ENCODE data around the gene CAVIN3.

Gene CAVIN3, protein sequence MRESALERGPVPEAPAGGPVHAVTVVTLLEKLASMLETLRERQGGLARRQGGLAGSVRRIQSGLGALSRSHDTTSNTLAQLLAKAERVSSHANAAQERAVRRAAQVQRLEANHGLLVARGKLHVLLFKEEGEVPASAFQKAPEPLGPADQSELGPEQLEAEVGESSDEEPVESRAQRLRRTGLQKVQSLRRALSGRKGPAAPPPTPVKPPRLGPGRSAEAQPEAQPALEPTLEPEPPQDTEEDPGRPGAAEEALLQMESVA

DNA sequence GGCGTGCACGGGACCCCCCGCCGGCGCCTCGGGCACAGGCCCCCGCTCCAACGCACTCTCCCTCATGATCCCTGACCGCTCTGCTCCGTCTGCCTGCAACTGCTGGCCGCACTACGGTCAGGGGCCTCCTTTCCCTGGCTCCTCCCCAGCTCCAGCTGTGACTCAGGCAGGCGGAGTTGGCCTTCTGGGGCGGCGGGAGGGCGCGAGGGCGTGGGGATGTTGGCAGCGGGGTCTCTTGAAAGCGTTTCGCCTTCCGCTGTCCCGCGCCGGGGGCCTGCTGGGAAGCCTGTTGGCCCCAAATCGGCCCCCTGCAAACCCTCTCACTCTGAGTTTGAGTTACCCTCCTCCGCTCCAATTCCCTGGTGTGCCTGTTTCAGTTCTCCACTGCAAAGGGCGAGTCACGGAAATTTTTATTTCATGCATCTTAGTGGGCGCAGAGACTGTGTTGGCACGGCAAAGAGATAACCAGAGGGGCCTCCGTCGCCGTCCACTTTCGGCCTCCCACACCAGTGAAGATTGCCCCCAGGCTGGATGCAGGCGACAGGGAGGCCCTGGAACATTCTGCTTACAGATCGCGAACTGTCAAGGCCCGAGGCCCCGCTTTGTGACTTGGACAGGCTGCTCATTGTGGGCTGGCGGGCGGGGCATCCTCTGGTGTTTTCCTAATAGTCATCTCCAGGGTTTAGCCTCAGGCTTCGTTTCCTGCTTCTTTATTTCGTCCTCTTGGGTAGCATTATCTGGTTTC is at the start of gene CAVIN3:
Gene CAVIN3 (minus strand): TSS at position 91 of the 745 bp plus-strand sequence. CDS start 25 bp downstream, at position 66.
- DNase-seq (ENCODE audit: low read depth in 2 of 2), result peak; percentile 91 to 92
- TF ChIP-seq, protein P1, sequence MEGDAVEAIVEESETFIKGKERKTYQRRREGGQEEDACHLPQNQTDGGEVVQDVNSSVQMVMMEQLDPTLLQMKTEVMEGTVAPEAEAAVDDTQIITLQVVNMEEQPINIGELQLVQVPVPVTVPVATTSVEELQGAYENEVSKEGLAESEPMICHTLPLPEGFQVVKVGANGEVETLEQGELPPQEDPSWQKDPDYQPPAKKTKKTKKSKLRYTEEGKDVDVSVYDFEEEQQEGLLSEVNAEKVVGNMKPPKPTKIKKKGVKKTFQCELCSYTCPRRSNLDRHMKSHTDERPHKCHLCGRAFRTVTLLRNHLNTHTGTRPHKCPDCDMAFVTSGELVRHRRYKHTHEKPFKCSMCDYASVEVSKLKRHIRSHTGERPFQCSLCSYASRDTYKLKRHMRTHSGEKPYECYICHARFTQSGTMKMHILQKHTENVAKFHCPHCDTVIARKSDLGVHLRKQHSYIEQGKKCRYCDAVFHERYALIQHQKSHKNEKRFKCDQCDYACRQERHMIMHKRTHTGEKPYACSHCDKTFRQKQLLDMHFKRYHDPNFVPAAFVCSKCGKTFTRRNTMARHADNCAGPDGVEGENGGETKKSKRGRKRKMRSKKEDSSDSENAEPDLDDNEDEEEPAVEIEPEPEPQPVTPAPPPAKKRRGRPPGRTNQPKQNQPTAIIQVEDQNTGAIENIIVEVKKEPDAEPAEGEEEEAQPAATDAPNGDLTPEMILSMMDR (IDR thresholded peaks at IDR 0.05; ENCODE audit: low read depth, low read length), result no peak

DNA sequence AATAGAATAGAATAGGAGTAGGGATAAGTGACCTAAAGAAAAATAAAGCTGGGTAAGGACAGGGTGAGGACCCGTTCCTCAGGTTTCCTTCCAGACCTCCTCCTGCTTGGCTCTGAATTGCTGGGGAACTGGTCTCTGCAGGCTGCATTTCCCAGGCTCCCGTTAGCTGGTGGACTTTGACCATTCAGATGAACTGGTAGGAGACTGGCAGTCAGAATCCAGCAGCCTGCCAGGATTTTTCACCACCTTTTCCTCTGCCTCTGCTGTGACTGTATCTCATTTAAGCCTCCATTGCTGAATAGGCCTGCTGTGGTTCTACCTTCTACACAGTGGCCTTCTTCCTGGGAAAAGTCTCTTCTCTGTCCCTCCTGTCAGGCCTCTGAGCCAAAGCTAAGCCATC is 45.4 kb upstream of the CAVIN3 start:
- DNase-seq (ENCODE audit: low read depth in 2 of 2), result no peak
- TF ChIP-seq, protein P1 (IDR thresholded peaks at IDR 0.05; ENCODE audit: low read depth, low read length), result no peak
- H3K4me3 ChIP-seq (replicated peaks in 1 of 2; ENCODE audit: low read depth in 2 of 2, low read length in 2 of 2), result no peak overlapping the region

More for the DNA sequence above, at the start of gene CAVIN3:
- peak within 1 kb of the TSS; percentile 59 to 73 for H3K4me3 ChIP-seq (replicated peaks in 1 of 2; ENCODE audit: low read depth in 2 of 2, low read length in 2 of 2)

DNA sequence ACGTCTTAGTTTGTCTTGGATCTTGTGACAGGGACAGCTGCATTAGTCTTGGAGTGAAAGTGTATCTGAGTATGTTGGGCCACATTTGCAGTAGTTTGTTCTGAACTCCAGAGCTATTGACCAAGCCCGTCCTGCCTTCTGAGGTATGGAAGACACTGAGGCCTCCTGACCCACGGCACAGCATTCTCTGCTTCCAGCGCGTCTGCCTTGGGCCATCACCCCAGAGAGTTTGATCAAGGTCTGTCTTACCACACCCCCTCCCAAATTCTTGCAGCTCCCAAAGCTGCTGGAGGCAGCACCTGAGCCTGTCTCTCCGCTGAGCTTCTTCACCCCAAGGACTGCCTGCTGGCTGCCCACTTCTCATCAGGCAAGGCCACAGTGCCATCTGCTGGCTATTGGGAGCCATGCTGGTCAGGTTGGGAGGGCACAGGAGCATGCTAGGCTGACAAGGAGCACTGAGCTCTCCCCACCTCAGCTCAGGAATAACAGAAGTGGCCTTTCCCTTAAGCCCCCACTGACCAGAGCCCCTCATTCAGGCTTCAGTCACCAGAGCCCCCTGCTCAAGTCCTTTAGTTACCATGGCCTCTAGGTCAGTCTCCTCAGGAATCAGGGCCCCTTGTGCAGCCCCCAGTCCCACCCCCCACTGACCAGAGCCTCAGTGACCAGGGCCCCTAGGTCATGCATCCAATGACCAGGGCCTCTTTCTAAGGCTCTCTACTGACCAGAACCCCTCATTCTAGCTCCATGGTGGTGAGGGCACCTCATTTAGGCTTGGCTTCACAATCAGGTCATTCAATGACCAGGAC is 42.8 kb upstream of the CAVIN3 start:
- DNase-seq (ENCODE audit: low read depth in 2 of 2), result peak; percentile 87 to 89
- H3K4me3 ChIP-seq (replicated peaks in 1 of 2; ENCODE audit: low read depth in 2 of 2, low read length in 2 of 2), result no peak overlapping the region
- TF ChIP-seq, protein P1 (IDR thresholded peaks at IDR 0.05; ENCODE audit: low read depth, low read length), result peak; percentile 96

DNA sequence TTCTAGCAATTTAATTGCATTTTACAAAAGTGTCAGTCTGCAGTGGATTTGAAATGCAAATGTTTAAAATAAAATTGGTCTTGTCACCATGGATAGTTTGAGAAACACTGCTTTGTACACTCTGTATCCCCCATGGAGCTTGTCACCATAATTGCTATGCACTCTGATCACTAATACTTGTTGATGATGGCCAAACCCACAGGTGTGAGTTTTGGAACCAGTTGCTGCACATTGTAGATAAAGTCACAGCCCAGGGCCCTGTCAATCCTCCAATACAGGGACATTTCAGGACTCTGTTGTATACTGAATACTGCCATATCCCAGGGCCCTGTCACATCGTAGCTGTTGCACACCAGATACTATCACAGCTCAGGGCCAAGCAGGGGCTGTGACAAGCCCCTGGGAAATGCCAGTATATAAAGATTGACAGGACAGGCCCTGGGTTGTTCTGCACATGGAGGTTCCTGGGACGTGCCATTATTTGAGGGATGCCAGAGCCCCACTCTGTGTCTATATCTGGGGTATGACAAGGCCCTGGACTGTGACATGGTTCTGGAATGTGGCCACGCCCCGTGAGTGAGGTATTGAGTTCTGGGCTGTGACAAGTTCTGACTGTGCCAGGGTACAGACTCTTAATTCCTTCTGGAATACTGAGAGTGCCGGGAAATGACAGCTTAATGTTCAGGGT is 42.0 kb upstream of the CAVIN3 start:
- no peak for DNase-seq (ENCODE audit: low read depth in 2 of 2)

DNA sequence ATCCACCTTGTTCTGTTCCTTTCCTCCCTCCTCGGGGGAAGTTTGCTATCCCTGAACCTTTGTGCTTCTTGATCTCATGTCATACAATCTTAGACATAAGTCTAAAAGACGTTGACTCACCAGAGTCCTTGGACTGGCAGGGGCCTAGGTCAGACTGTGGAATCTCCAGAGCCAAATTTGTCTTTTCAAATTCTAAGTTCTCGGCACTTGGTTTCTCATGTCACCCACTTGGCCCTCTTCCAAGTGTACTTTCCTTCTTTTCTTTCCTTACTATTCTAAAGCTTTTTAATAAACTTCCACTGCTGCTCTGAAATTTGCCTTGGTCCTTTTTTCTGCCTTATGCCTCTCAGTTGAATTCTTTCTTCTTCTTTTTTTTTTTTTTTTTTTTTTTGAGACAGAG is 39.9 kb upstream of the CAVIN3 start:
- H3K4me3 ChIP-seq (replicated peaks in 1 of 2; ENCODE audit: low read depth in 2 of 2, low read length in 2 of 2), result no peak overlapping the region
- no peak for DNase-seq (ENCODE audit: low read depth in 2 of 2)
- TF ChIP-seq, protein P1 (IDR thresholded peaks at IDR 0.05; ENCODE audit: low read depth, low read length), result no peak

More for the DNA sequence above, 42.0 kb upstream of the CAVIN3 start:
- TF ChIP-seq, protein P1 (IDR thresholded peaks at IDR 0.05; ENCODE audit: low read depth, low read length), result no peak
- H3K4me3 ChIP-seq (replicated peaks in 1 of 2; ENCODE audit: low read depth in 2 of 2, low read length in 2 of 2), result no peak overlapping the region

DNA sequence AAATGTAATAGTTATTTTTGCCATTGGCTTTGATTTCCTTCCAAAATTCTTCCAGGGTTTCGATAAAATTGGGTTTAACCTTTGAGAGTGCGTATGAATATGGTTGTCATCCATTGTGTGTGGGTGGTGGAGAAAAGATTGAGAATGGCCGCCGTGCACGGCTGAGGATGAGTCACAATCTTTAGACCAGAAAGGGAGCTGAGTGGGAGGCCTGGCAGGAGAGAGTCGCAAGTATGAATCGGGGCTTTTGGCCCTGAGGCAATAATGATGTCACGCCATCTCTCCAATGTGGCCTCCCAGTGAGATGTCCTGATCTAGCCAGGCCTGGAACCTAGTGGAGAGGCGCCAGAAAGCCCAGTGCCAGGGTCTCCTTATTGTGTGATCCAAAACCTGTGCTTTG is 36.9 kb upstream of the CAVIN3 start:
- peak; percentile 87 to 92 for DNase-seq (ENCODE audit: low read depth in 2 of 2)
- TF ChIP-seq, protein P1 (IDR thresholded peaks at IDR 0.05; ENCODE audit: low read depth, low read length), result no peak
- no peak overlapping the region for H3K4me3 ChIP-seq (replicated peaks in 1 of 2; ENCODE audit: low read depth in 2 of 2, low read length in 2 of 2)
